ENCODE results near the gene KCNA5. TPM values are rescaled to one million over a fixed set of nuclear protein-coding genes. Genes with fewer than 3 reads are reported as not detected.

KCNA5 gene
- total RNA-seq, 1 experiment from 2014 or later: not detected

DNA sequence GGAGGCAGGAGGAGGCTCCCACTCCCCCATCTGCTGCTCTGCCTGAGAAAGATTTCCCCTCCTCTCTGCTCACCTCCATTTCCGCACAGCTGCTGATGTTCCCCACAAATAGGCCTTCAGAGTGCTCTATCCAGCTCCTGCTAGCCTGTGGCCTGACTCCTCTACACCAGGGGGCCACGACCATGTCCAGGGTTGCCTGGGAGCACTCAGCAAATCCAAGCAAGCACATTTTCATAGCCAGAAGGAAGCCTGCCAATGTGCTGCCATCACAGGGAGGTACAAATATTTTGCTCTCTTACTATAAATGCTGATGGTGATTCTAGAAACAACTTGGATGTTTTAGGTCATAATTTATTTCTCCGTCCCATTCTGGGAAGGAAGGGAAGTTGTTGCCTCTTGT, 17.3 kb downstream of the KCNA5 start:
- DNase-seq (ENCODE audit: low read depth, low spot score) (no peak), ATAC-seq (no peak)
- H3K9me3 ChIP-seq (ENCODE audit: control insufficient read depth in 1 of 2, insufficient read depth in 1 of 2, low read depth in 1 of 2, low read length in 2 of 2): no peaks in the 10 kb centered on the region
- ChIA-PET RAD21 (ENCODE audit: low non-redundant PET in 1 of 2, low total read pairs in 2 of 2, uncharacterized antibody in 2 of 2, unreplicated experiment in 2 of 2) (no interaction called here), CTCF (no interaction called here), POLR2A (no interaction called here)
- no peaks in the 10 kb centered on the region for H3K4me1 ChIP-seq (ENCODE audit: control insufficient read depth in 1 of 2, insufficient read depth in 2 of 2, low read length in 2 of 2)
- H3K4me2 ChIP-seq (ENCODE audit: low read length): no peak overlapping the region
- H3K9me2 ChIP-seq (ENCODE audit: insufficient read depth): no peaks in the 10 kb centered on the region
- no peaks in the 10 kb centered on the region for H4K20me1 ChIP-seq (ENCODE audit: insufficient read depth)
- H3K79me2 ChIP-seq (ENCODE audit: insufficient read depth, low read length): no peaks in the 10 kb centered on the region
- no peak overlapping the region for H2AFZ ChIP-seq (ENCODE audit: low read depth, low read length, poor library complexity, severe bottlenecking)
- no peak overlapping the region for H3K4me3 ChIP-seq (replicated peaks in 1 of 2; ENCODE audit: low read depth in 1 of 2, low read length in 2 of 2)
- intact Hi-C loops (cut with micrococcal nuclease): no loop called here
- BruUV-seq (replicated peaks): no TSS peak
- H3K27ac ChIP-seq (ENCODE audit: low read depth, low read length): no peak overlapping the region
- peaks cover 87% of the 10 kb centered on the region for H3K27me3 ChIP-seq (ENCODE audit: insufficient read depth, low read length)
- H3K36me3 ChIP-seq (ENCODE audit: control insufficient read depth in 1 of 2, insufficient read depth in 2 of 2, low read length in 2 of 2): no peaks in the 10 kb centered on the region
- no peak for TF ChIP-seq FOSL1 (IDR thresholded peaks at IDR 0.05; ENCODE audit: low read depth)
- H3K9ac ChIP-seq (ENCODE audit: low read length): no peak overlapping the region

DNA sequence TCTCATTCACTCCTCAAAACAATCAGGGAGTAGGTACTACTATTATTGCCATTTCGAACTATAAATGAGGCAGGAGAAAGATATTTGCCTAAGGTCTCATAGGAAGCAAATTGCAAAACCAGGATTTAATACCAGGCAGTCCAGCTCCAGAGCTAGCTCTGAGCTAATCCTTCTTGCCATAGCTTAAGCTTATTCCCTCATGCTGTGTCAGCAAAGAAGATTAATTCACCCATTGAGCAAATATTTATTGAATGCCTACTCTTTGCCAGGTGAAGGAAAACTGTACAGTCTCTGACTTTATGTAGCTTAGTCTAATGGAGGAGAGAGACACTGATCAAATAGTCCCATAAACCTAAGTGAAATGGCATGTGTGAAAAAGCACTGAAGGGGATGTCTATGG, 19.5 kb downstream of the KCNA5 start:
- intact Hi-C loops (cut with micrococcal nuclease): no loop called here
- DNase-seq (ENCODE audit: low read depth, low spot score): no peak
- ChIA-PET POLR2A (no interaction called here), CTCF (no interaction called here), RAD21 (ENCODE audit: low non-redundant PET in 1 of 2, low total read pairs in 2 of 2, uncharacterized antibody in 2 of 2, unreplicated experiment in 2 of 2) (no interaction called here)
- TF ChIP-seq ATF3 (IDR thresholded peaks at IDR 0.05) (no peak), MAX (IDR thresholded peaks at IDR 0.05) (no peak), FOSL1 (IDR thresholded peaks at IDR 0.05; ENCODE audit: low read depth) (no peak), POLR2A (IDR thresholded peaks at IDR 0.05; ENCODE audit: borderline replicate concordance, extremely low read depth, insufficient read depth, insufficient read length) (no peak), ZBTB33 (IDR thresholded peaks at IDR 0.05; ENCODE audit: extremely low read depth, insufficient replicate concordance, low read length) (no peak), SRF (IDR thresholded peaks at IDR 0.05; ENCODE audit: low read depth) (no peak)
- Histone ChIP-seq H2AFZ (ENCODE audit: low read depth, low read length, poor library complexity, severe bottlenecking) (no peak overlapping the region), H3K79me2 (ENCODE audit: insufficient read depth, low read length) (no peaks in the 10 kb centered on the region), H3K4me3 (replicated peaks in 1 of 2; ENCODE audit: low read depth in 1 of 2, low read length in 2 of 2) (no peak overlapping the region), H3K36me3 (ENCODE audit: control insufficient read depth in 1 of 2, insufficient read depth in 2 of 2, low read length in 2 of 2) (no peaks in the 10 kb centered on the region), H3K9me3 (ENCODE audit: control insufficient read depth in 1 of 2, insufficient read depth in 1 of 2, low read depth in 1 of 2, low read length in 2 of 2) (no peaks in the 10 kb centered on the region), H4K20me1 (ENCODE audit: insufficient read depth) (no peaks in the 10 kb centered on the region), H3K27ac (ENCODE audit: low read depth, low read length) (no peak overlapping the region), H3K9me2 (ENCODE audit: insufficient read depth) (no peaks in the 10 kb centered on the region), H3K27me3 (ENCODE audit: insufficient read depth, low read length) (peaks cover 84% of the 10 kb centered on the region), H3K9ac (ENCODE audit: low read length) (no peak overlapping the region), H3K4me1 (ENCODE audit: control insufficient read depth in 1 of 2, insufficient read depth in 2 of 2, low read length in 2 of 2) (no peaks in the 10 kb centered on the region), H3K4me2 (ENCODE audit: low read length) (no peak overlapping the region)
- no TSS peak for BruUV-seq (replicated peaks)
- ATAC-seq: no peak

Measured in HCT116 (cell line).